HG02852 (cell line): ENCODE data around the gene THAP3.

Experiments
- ATAC-seq: cut with Tn5 transposase; IDR thresholded peaks from one replicate; pipeline ENCODE4 v1.9.1; 2021; ENCODE audit warnings: mild to moderate bottlenecking, moderate library complexity; ENCODE audit not compliant: unreplicated experiment

THAP3 gene

GRCh38 chr1:6666696-6667095 lies 42.0 kb downstream of the THAP3 start:
- no peak for ATAC-seq

- no peak for ATAC-seq
These were observed 42.5 kb downstream of the THAP3 start for GRCh38 chr1:6667139-6667538.

- ATAC-seq: no peak
These were observed 43.8 kb downstream of the THAP3 start for GRCh38 chr1:6668503-6668902.

- no peak for ATAC-seq
These were observed 47.9 kb downstream of the THAP3 start for GRCh38 chr1:6672558-6672957.

- no peak for ATAC-seq
These were observed 49.2 kb downstream of the THAP3 start for GRCh38 chr1:6673816-6674398.

- no peak for ATAC-seq
These were observed 50.1 kb downstream of the THAP3 start for GRCh38 chr1:6674771-6675170.

- ATAC-seq: no peak
These were observed 51.3 kb downstream of the THAP3 start for GRCh38 chr1:6675941-6676340.
